AG08395 (cell line): ENCODE data around the gene TRAPPC11.

Source experiments
- DNase-seq: peaks from one replicate; pipeline ENCODE4 v3.0.0; 2012; ENCODE audit warnings: mixed read lengths, low spot score

Gene TRAPPC11

DNA sequence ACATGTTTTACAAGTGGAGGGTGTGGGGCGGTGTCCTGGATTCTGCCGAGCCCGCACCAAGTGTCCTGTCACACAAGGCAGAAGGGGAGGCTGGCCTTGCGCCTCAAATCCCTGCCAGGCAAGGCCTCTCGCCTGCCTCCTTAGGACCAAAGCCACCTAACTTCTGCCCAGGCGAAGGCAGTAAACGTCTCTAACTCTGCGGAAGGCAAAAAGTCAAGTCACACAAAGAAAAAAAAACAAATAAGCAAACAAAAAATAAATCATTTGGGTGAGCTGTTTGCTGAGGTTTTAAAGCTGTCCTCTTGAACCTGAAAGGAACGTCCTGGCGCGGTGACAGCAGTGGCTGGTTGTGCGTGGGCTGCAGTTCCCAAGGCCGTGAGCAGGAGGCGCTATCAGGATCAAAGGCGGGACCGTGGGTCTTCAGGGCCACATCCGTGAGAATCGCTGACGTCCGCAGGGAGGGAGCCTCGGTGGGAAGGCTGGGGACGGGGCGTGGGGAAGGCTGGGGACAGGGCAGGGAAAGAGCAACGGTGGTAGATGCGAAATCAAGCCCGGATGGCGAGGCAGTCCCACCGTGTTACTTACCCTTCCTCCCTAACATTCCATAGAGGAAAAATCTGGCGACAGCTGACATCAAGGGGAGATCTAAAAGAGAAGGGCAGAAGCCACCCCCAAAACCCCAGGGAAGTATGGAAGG lies 99.1 kb downstream of the TRAPPC11 start:
- DNase-seq = no peak

DNA sequence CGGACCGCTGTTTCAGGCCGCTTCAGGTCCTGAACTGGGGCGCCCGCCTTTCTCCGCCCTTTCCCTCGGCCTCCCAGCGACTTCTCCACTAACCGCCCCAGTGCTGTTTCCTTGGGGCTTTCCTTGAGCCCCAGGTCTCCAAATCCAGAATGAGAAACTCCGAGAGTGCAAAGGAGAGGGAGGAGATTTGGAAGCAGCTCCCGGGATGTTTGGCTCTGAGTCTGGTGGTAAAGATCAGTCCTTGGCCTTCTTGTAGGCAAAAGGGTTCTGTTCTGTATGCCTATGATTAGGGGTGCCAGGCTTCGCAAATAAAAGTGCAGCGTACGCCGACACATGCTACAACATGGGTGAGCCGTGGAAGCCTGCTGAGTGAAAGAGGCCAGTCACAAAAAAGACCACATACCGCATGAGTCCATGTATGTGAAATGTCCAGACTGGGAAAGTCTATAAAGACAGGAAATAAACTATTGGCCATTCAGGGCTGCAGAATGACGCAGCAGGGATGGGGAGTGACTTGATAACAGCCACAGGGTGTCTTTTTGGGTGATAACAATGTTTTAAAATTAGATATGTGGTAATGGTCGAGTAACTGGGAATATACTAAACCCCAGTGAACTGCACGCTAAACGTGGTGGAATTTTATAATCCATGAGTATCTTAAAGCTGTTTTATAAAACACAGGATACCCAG lies 99.8 kb downstream of the TRAPPC11 start:
- DNase-seq = no peak

DNA sequence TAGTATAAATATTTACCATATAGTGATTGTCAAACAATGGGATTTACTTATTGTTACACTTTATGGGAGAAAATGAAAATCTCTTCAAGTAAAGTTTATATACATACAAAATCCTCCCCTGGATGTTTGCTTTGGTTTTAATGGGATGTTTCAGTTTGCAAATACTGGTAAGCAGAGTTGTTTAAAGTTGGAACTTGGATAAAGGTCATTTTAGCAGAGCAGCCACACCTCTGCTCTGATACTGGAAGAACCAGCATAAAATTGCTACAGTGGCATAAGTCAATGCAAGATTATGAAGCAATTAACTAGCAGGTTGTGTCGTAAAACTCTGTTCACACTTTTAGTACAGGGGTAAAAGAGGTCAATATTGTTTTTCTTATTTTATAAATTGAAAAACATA lies 101.2 kb downstream of the TRAPPC11 start:
- no peak for DNase-seq
